Fibroblast of the aortic adventitia (primary cell): Measurements from ENCODE around the gene IMPDH2. TPM values are rescaled to one million over a fixed set of nuclear protein-coding genes. Genes with fewer than 3 reads are reported as not detected.

ENCODE experiments used
- DNase-seq: peaks from one replicate; pipeline ENCODE4 v3.0.0-alpha.2; 2010; ENCODE audit warnings: low read depth
- H3K4me3 ChIP-seq: 2 replicates; pipeline ENCODE4 v1.5.1; 2011; ENCODE audit warnings: low read depth, mild to moderate bottlenecking, control low read depth, low read length, moderate library complexity
- total RNA-seq: library from RNA; depleted of rRNA; stranded (reverse); fragments of >200 nt; gene quantifications from 2 replicates; pipeline ENCODE4 v1.2.3, GENCODE V29; 2012; ENCODE audit warnings: low replicate concordance
- TF ChIP-seq, protein P1 (sequence below): IDR thresholded peaks from 2 replicates; pipeline ENCODE4 v1.5.1; 2011; ENCODE audit warnings: mild to moderate bottlenecking, low read length, control low read depth, inconsistent platforms; ENCODE audit not compliant: insufficient read depth

Gene IMPDH2
- total RNA-seq, 1 donor, result 313 TPM

DNA sequence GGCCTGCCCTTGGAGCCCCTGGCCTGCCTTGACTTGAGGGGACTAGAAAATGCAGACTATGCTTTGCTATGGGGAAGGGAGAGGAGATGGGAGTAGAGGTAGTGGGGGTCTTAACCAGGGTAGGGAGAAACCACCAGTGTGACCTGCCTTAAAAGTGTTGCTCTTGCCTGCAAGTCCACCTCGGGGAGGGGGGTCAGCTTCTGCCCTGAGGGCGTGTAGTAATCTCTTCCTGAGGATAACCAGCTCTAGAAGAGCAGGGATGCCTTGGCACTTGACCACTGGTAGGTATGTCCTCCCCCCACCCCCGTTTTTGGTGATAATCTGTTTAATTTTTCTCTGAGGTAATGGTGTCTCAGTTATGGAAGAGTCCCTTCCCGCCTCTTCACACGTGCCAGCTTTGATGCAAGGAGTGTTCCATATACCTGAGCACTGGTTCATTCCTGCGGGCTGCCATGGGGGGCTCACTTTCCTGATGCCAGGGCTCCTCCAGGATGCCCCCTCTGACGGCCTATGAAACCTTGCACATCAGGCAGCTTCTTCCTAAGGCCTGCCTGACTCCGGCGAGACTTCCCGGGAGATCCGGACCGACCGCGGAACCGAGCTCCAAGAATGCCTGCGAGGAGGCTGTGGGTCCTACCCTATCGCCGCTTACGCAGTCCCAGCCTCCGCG lies 39.9 kb downstream of the IMPDH2 start:
- DNase-seq, result no peak
- peak overlapping the region; percentile 89 for H3K4me3 ChIP-seq
- TF ChIP-seq, protein P1, sequence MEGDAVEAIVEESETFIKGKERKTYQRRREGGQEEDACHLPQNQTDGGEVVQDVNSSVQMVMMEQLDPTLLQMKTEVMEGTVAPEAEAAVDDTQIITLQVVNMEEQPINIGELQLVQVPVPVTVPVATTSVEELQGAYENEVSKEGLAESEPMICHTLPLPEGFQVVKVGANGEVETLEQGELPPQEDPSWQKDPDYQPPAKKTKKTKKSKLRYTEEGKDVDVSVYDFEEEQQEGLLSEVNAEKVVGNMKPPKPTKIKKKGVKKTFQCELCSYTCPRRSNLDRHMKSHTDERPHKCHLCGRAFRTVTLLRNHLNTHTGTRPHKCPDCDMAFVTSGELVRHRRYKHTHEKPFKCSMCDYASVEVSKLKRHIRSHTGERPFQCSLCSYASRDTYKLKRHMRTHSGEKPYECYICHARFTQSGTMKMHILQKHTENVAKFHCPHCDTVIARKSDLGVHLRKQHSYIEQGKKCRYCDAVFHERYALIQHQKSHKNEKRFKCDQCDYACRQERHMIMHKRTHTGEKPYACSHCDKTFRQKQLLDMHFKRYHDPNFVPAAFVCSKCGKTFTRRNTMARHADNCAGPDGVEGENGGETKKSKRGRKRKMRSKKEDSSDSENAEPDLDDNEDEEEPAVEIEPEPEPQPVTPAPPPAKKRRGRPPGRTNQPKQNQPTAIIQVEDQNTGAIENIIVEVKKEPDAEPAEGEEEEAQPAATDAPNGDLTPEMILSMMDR, result no peak

DNA sequence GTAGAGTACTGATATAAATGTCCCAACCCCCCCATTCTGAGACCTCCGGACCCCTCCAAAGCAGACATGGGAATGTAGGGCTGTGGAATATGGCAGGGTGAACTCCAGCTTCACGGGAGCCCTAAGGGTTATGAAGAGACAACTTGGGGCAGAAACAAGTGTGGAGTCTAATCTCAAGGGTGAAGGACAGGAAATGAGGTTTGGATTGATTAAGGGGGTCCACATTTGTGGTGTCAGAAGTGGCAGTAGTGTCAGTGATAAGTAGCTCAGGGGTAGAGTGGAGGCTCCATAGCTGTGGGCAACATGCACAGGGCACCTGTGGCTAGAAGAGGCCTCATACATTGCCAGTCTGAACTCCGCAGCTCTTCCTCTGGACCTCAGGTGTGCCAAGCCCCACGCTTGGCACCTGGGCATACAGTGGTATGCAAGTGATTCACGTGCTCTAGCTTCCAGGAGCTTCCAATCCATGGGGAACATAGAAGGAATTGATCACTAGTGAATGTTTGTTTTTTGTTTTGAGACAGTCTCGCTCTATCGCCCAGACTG lies 43.3 kb downstream of the IMPDH2 start:
- no peak overlapping the region for H3K4me3 ChIP-seq
- DNase-seq, result no peak
- TF ChIP-seq, protein P1, result no peak

GRCh38 chr3:48984663-48985062 lies 44.5 kb downstream of the IMPDH2 start:
- no peak for DNase-seq
- TF ChIP-seq, protein P1, result no peak
- no peak overlapping the region for H3K4me3 ChIP-seq

- no peak for DNase-seq
- H3K4me3 ChIP-seq, result no peak overlapping the region
- TF ChIP-seq, protein P1, result no peak
Measured at GRCh38 chr3:48983096-48983495, 46.1 kb downstream of the IMPDH2 start.

DNA sequence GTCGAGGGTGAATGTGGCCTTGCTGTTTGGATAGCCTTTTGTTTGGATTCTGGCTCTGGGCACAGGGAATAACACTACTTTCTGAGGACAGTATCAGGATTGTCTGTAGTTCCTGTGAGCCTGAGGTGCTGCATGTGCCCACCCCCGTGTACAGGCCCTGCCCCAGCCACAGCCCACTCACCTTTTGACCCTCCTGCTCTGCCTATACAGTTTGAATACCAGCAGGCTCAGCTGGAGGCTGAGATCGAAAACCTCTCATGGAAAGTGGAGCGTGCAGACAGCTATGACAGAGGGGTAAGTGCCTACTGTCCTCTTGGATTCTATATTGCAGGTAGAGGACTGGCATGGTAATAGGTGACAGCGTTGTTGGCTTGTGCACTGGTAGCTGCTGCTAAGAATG lies 46.5 kb downstream of the IMPDH2 start:
- TF ChIP-seq, protein P1, result no peak
- no peak for DNase-seq
- H3K4me3 ChIP-seq, result no peak overlapping the region

- no peak for DNase-seq
- H3K4me3 ChIP-seq, result no peak overlapping the region
- TF ChIP-seq, protein P1, result no peak
Measured at GRCh38 chr3:48982016-48982415, 47.2 kb downstream of the IMPDH2 start.
